HFFc6 (cell line): ENCODE measurements around the gene MNT. TPM values are rescaled to one million over a fixed set of nuclear protein-coding genes. Genes with fewer than 3 reads are reported as not detected.

Experiments
- DNase-seq: peaks from one replicate; pipeline ENCODE4 v3.0.0-alpha.2; 2018
- H3K27ac Mint-ChIP-seq: 2 replicates; pipeline ENCODE4 v1.8.0; 2020; ENCODE audit warnings: mild to moderate bottlenecking, mixed read lengths
- H3K27me3 Mint-ChIP-seq: 2 replicates; pipeline ENCODE4 v1.8.0; 2021; ENCODE audit warnings: mild to moderate bottlenecking, moderate library complexity, mixed read lengths; ENCODE audit not compliant: insufficient read depth
- H3K36me3 Mint-ChIP-seq: 2 replicates; pipeline ENCODE4 v1.8.0; 2021; ENCODE audit warnings: low read depth, mixed read lengths
- H3K4me1 Mint-ChIP-seq: 2 replicates; pipeline ENCODE4 v1.8.0; 2020; ENCODE audit warnings: low read depth, mixed read lengths
- H3K4me3 Mint-ChIP-seq: 2 replicates; pipeline ENCODE4 v1.8.0; 2020; ENCODE audit warnings: mild to moderate bottlenecking, moderate library complexity, mixed read lengths
- H3K9me3 Mint-ChIP-seq: 2 replicates; pipeline ENCODE4 v1.8.0; 2020; ENCODE audit warnings: mild to moderate bottlenecking, mixed read lengths
- total RNA-seq, 6 experiments: library from RNA; stranded (reverse); fragmentation: NEBNext Ultra II Directional; extraction: Animal tissue kit (Norgen Biotek cat#: 25700); gene quantifications; 2 replicates in 1 of 6; 3 replicates in 5 of 6; pipeline ENCODE4 v1.2.3, GENCODE V29; 2021
- TF ChIP-seq, protein P1 (sequence below): fragments of 200-600 bp; sonication (generic); IDR thresholded peaks from 2 replicates; pipeline ENCODE4 v1.5.0; 2021; ENCODE audit warnings: antibody characterized with exemption, mild to moderate bottlenecking

MNT gene
- total RNA-seq, 6 experiments from 2014 or later: 19.4 to 25.4 (median 21.9) TPM

- no peak overlapping the region for H3K27ac Mint-ChIP-seq
- no peak for DNase-seq
- no peaks in the 10 kb centered on the region; the same call in 1 of the 2 replicates for H3K27me3 Mint-ChIP-seq
- no peaks in the 10 kb centered on the region for H3K4me1 Mint-ChIP-seq
- no peak overlapping the region for H3K4me3 Mint-ChIP-seq
- H3K36me3 Mint-ChIP-seq: 0 out of 2 replicates have a peak, but pooled peaks cover 4% of the 10 kb centered on the region
- TF ChIP-seq, protein P1, sequence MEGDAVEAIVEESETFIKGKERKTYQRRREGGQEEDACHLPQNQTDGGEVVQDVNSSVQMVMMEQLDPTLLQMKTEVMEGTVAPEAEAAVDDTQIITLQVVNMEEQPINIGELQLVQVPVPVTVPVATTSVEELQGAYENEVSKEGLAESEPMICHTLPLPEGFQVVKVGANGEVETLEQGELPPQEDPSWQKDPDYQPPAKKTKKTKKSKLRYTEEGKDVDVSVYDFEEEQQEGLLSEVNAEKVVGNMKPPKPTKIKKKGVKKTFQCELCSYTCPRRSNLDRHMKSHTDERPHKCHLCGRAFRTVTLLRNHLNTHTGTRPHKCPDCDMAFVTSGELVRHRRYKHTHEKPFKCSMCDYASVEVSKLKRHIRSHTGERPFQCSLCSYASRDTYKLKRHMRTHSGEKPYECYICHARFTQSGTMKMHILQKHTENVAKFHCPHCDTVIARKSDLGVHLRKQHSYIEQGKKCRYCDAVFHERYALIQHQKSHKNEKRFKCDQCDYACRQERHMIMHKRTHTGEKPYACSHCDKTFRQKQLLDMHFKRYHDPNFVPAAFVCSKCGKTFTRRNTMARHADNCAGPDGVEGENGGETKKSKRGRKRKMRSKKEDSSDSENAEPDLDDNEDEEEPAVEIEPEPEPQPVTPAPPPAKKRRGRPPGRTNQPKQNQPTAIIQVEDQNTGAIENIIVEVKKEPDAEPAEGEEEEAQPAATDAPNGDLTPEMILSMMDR: no peak
- H3K9me3 Mint-ChIP-seq: no peaks in the 10 kb centered on the region
Observed at GRCh38 chr17:2370211-2370589, 30.7 kb downstream of the MNT start.

GRCh38 chr17:2369551-2370210 is 31.2 kb downstream of the MNT start:
- no peak overlapping the region for H3K4me3 Mint-ChIP-seq
- H3K4me1 Mint-ChIP-seq: no peaks in the 10 kb centered on the region
- H3K27me3 Mint-ChIP-seq: no peaks in the 10 kb centered on the region; the same call in 1 of the 2 replicates
- H3K27ac Mint-ChIP-seq: no peak overlapping the region
- H3K36me3 Mint-ChIP-seq: 0 out of 2 replicates have a peak, but pooled peaks cover 4% of the 10 kb centered on the region
- no peak for DNase-seq
- no peaks in the 10 kb centered on the region for H3K9me3 Mint-ChIP-seq
- TF ChIP-seq, protein P1: no peak

- Mint-ChIP-seq H3K27me3 (no peaks in the 10 kb centered on the region; the same call in 1 of the 2 replicates), H3K4me3 (no peak overlapping the region), H3K9me3 (no peaks in the 10 kb centered on the region), H3K36me3 (0 out of 2 replicates have a peak, but pooled peaks cover 4% of the 10 kb centered on the region), H3K27ac (no peak overlapping the region), H3K4me1 (no peaks in the 10 kb centered on the region)
- TF ChIP-seq, protein P1: no peak
- no peak for DNase-seq
Observed at GRCh38 chr17:2369039-2369438, 31.8 kb downstream of the MNT start.

DNA sequence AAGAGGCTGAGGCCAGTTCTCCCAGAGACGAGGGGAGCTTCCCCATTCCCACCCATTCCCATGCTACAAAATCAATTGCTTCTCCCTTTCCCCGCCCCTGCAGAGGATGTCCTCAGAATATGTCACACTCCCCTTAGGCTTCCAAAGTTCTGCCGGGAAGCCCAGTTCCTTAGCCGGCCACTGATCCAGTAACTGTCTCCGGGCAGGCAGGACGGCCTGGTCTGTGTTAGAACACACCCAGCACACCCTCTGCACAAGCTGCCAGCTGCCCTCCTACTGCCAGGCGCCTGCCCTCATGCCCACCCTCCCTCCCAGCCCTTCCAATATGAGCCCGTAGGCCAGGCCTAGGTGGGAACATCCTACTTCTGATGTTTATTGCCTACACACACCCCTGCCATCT is 32.5 kb downstream of the MNT start:
- Mint-ChIP-seq H3K9me3 (no peaks in the 10 kb centered on the region), H3K36me3 (0 out of 2 replicates have a peak, but pooled peaks cover 4% of the 10 kb centered on the region), H3K4me3 (no peak overlapping the region), H3K27ac (no peak overlapping the region), H3K27me3 (no peaks in the 10 kb centered on the region; the same call in 1 of the 2 replicates), H3K4me1 (no peaks in the 10 kb centered on the region)
- no peak for DNase-seq
- TF ChIP-seq, protein P1: no peak

- no peaks in the 10 kb centered on the region for H3K9me3 Mint-ChIP-seq
- TF ChIP-seq, protein P1: peak; percentile 28; the same call in 1 of the 2 replicates
- H3K27ac Mint-ChIP-seq: no peak overlapping the region
- H3K36me3 Mint-ChIP-seq: peaks cover 9% of the 10 kb centered on the region
- H3K4me1 Mint-ChIP-seq: no peaks in the 10 kb centered on the region
- H3K4me3 Mint-ChIP-seq: no peak overlapping the region
- DNase-seq: no peak
- H3K27me3 Mint-ChIP-seq: no peaks in the 10 kb centered on the region; the same call in 1 of the 2 replicates
Observed at GRCh38 chr17:2366747-2367494, 33.9 kb downstream of the MNT start.
